WTC11 (cell line): ENCODE results near the gene DYRK1A. TPM values are rescaled to one million over a fixed set of nuclear protein-coding genes. Genes with fewer than 3 reads are reported as not detected.

Source experiments
- ATAC-seq: fragments of 200-7000 bp; cut with Tn5 transposase; 2 replicates; pipeline ENCODE4 v1.10.0; 2021; ENCODE audit warnings: mild to moderate bottlenecking, moderate library complexity
- Bru-seq: library from RNA; stranded (reverse); fragments of 400-500 nt; gene quantifications from one replicate; lab custom pipeline; 2021; lab: Mats Ljungman, UMichigan
- CTCF ChIA-PET: fragments of 300-600 bp; sonication (Branson Sonifier 250); formaldehyde crosslinking; loops from one replicate; lab custom pipeline; 2021; ENCODE audit warnings: antibody characterized with exemption; lab: Charles Lee
- POLR2A ChIA-PET: fragments of 350-600 bp; sonication (Branson Sonifier 250); formaldehyde crosslinking; loops from one replicate; lab custom pipeline; 2021; ENCODE audit warnings: antibody characterized with exemption; lab: Charles Lee
- DNase-seq: peaks from one replicate; pipeline ENCODE4 v3.0.0; 2021; ENCODE audit warnings: low spot score
- H3K27ac Mint-ChIP-seq: 2 replicates; pipeline ENCODE4 v1.8.0; 2021; ENCODE audit warnings: mixed read lengths
- H3K27me3 Mint-ChIP-seq: 2 replicates; pipeline ENCODE4 v1.8.0; 2021; ENCODE audit warnings: low read depth, mild to moderate bottlenecking, moderate library complexity, mixed read lengths
- H3K36me3 Mint-ChIP-seq: 2 replicates; pipeline ENCODE4 v1.8.0; 2021; ENCODE audit warnings: mixed read lengths
- H3K4me1 Mint-ChIP-seq: 2 replicates; pipeline ENCODE4 v1.8.0; 2022; ENCODE audit warnings: mixed read lengths
- H3K4me3 Mint-ChIP-seq: 2 replicates; pipeline ENCODE4 v1.8.0; 2021; ENCODE audit warnings: mild to moderate bottlenecking, moderate library complexity, mixed read lengths
- H3K9me3 Mint-ChIP-seq: 2 replicates; pipeline ENCODE4 v1.8.0; 2021; ENCODE audit warnings: mixed read lengths
- ATF6 ChIP-seq: sonication (generic); formaldehyde crosslinking; IDR thresholded peaks from 2 replicates; pipeline ENCODE4 v1.8.1; 2023; ENCODE audit warnings: mild to moderate bottlenecking, missing genetic modification reagents
- CDX4 ChIP-seq: fragments of 250-450 bp; sonication (Bioruptor Pico); IDR thresholded peaks from 2 replicates; pipeline ENCODE4 v1.9.0; 2021; ENCODE audit warnings: moderate library complexity, mild to moderate bottlenecking, inconsistent platforms, borderline replicate concordance
- CREB1 ChIP-seq: sonication (generic); formaldehyde crosslinking; IDR thresholded peaks from 2 replicates; pipeline ENCODE4 v1.8.0; 2023; ENCODE audit warnings: mild to moderate bottlenecking, missing genetic modification reagents
- EMX1 ChIP-seq: fragments of 250-450 bp; sonication (Bioruptor Pico); IDR thresholded peaks from 2 replicates; pipeline ENCODE4 v1.8.0; 2021; ENCODE audit warnings: mild to moderate bottlenecking
- ERG ChIP-seq: fragments of 250-450 bp; sonication (Bioruptor Pico); IDR thresholded peaks from 2 replicates; pipeline ENCODE4 v1.8.0; 2021; ENCODE audit warnings: mild to moderate bottlenecking
- FOXK1 ChIP-seq: sonication (generic); formaldehyde crosslinking; IDR thresholded peaks from 2 replicates; pipeline ENCODE4 v1.8.0; 2022; ENCODE audit warnings: mild to moderate bottlenecking, moderate library complexity, missing genetic modification reagents
- FOXP1 ChIP-seq: sonication (generic); formaldehyde crosslinking; IDR thresholded peaks from 2 replicates; pipeline ENCODE4 v1.8.0; 2022; ENCODE audit warnings: missing genetic modification reagents, mild to moderate bottlenecking, moderate library complexity, borderline replicate concordance
- GABPB1 ChIP-seq: sonication (generic); formaldehyde crosslinking; IDR thresholded peaks from 2 replicates; pipeline ENCODE4 v1.8.1; 2023; ENCODE audit warnings: mild to moderate bottlenecking, missing genetic modification reagents
- GTF2I ChIP-seq: fragments of 250-450 bp; sonication (Bioruptor Pico); conservative IDR thresholded peaks from 2 replicates; pipeline ENCODE4 v1.4.0; 2021; ENCODE audit warnings: mild to moderate bottlenecking
- HMGA2 ChIP-seq: fragments of 250-450 bp; sonication (Bioruptor Pico); IDR thresholded peaks from 2 replicates; pipeline ENCODE4 v1.4.0; 2021; ENCODE audit warnings: mild to moderate bottlenecking, moderate library complexity
- IRF1 ChIP-seq: sonication (generic); formaldehyde crosslinking; IDR thresholded peaks from 2 replicates; pipeline ENCODE4 v1.8.0; 2023; ENCODE audit warnings: missing genetic modification reagents
- IRF2 ChIP-seq: sonication (generic); formaldehyde crosslinking; IDR thresholded peaks from 2 replicates; pipeline ENCODE4 v1.8.0; 2022; ENCODE audit warnings: low read depth, missing genetic modification reagents, borderline replicate concordance
- KAT7 ChIP-seq: sonication (generic); formaldehyde crosslinking; IDR thresholded peaks from 2 replicates; pipeline ENCODE4 v1.8.1; 2023; ENCODE audit warnings: missing genetic modification reagents, mild to moderate bottlenecking, borderline replicate concordance
- MAX ChIP-seq: sonication (generic); formaldehyde crosslinking; IDR thresholded peaks from 2 replicates; pipeline ENCODE4 v1.8.0; 2022; ENCODE audit warnings: mild to moderate bottlenecking, missing genetic modification reagents
- MLX ChIP-seq: sonication (generic); formaldehyde crosslinking; IDR thresholded peaks from 2 replicates; pipeline ENCODE4 v1.8.1; 2023; ENCODE audit warnings: mild to moderate bottlenecking, missing genetic modification reagents, moderate library complexity
- NR2C2 ChIP-seq: sonication (generic); formaldehyde crosslinking; IDR thresholded peaks from 2 replicates; pipeline ENCODE4 v1.8.0; 2022; ENCODE audit warnings: mild to moderate bottlenecking, missing genetic modification reagents
- SMAD3 ChIP-seq: sonication (generic); formaldehyde crosslinking; IDR thresholded peaks from 2 replicates; pipeline ENCODE4 v1.8.0; 2022; ENCODE audit warnings: missing genetic modification reagents, mild to moderate bottlenecking, borderline replicate concordance
- TCF7 ChIP-seq: sonication (generic); formaldehyde crosslinking; IDR thresholded peaks from 2 replicates; pipeline ENCODE4 v1.8.0; 2022; ENCODE audit warnings: mild to moderate bottlenecking, low read depth, missing genetic modification reagents, moderate library complexity
- TP53 ChIP-seq: sonication (generic); formaldehyde crosslinking; IDR thresholded peaks from 2 replicates; pipeline ENCODE4 v1.8.1; 2023; ENCODE audit warnings: mild to moderate bottlenecking, missing genetic modification reagents
- USF1 ChIP-seq: sonication (generic); formaldehyde crosslinking; IDR thresholded peaks from 2 replicates; pipeline ENCODE4 v1.8.0; 2022; ENCODE audit warnings: mild to moderate bottlenecking, missing genetic modification reagents
- USF2 ChIP-seq: sonication (generic); formaldehyde crosslinking; IDR thresholded peaks from 2 replicates; pipeline ENCODE4 v1.8.1; 2023; ENCODE audit warnings: mild to moderate bottlenecking, missing genetic modification reagents, moderate library complexity
- ZBTB43 ChIP-seq: sonication (generic); formaldehyde crosslinking; IDR thresholded peaks from 2 replicates; pipeline ENCODE4 v1.8.1; 2023; ENCODE audit warnings: mild to moderate bottlenecking, missing genetic modification reagents
- ZNF138 ChIP-seq: sonication (generic); formaldehyde crosslinking; conservative IDR thresholded peaks from 2 replicates; pipeline ENCODE4 v1.8.1; 2022; ENCODE audit warnings: mild to moderate bottlenecking, moderate library complexity, missing genetic modification reagents
- ZNF219 ChIP-seq: sonication (generic); formaldehyde crosslinking; IDR thresholded peaks from 2 replicates; pipeline ENCODE4 v1.8.0; 2023; ENCODE audit warnings: missing genetic modification reagents, mild to moderate bottlenecking, borderline replicate concordance
- ZNF263 ChIP-seq: sonication (generic); formaldehyde crosslinking; IDR thresholded peaks from 2 replicates; pipeline ENCODE4 v1.8.1; 2022; ENCODE audit warnings: low read depth, mild to moderate bottlenecking, moderate library complexity, missing genetic modification reagents
- ZNF317 ChIP-seq: sonication (generic); formaldehyde crosslinking; IDR thresholded peaks from 2 replicates; pipeline ENCODE4 v1.8.1; 2023; ENCODE audit warnings: low read depth, mild to moderate bottlenecking, moderate library complexity, missing genetic modification reagents, borderline replicate concordance
- ZNF396 ChIP-seq: fragments of 250-450 bp; sonication (Bioruptor Pico); IDR thresholded peaks from 2 replicates; pipeline ENCODE4 v1.8.0; 2021; ENCODE audit warnings: mild to moderate bottlenecking, moderate library complexity, borderline replicate concordance
- long read RNA-seq, 3 experiments: library from RNA in 1 of 3; library from capped mRNA in 1 of 3; library from polyadenylated mRNA in 1 of 3; unstranded in 2 of 3; stranded (forward) in 1 of 3; transcript quantifications; one replicate each; pipeline ENCODE4 v2.0.0, GENCODE V29; 2021
- total RNA-seq: library from RNA; stranded (reverse); gene quantifications from 3 replicates; pipeline ENCODE4 v1.2.3, GENCODE V29; 2021

Gene DYRK1A
- total RNA-seq (54.6 to 56.5 TPM (median 54.8 TPM) in 3 replicates), Bru-seq, nascent RNA (percentile 93 among the genes with signal in this experiment)
- long read RNA-seq, experiment 1, partial matches to known transcripts: 0 of 15 reads
- long read RNA-seq, experiment 1, other reads (novel, unspliced or antisense): 15 of 15 reads
- long read RNA-seq, experiment 2, full-length matches to known transcripts: 6 of 24 reads
- long read RNA-seq, experiment 2, partial matches to known transcripts: 0 of 24 reads
- long read RNA-seq, experiment 2, other reads (novel, unspliced or antisense): 18 of 24 reads
- long read RNA-seq, experiment 3: 0 reads

- H3K4me3 Mint-ChIP-seq: peak within 1 kb of the TSS; percentile 97
- H3K27me3 Mint-ChIP-seq: no peaks in the 10 kb centered on the region
- ChIA-PET CTCF (interaction anchor here (0.6 to 1.4 kb wide), 3 partner anchors 41 to 308 kb away, joined by 3 to 4 read pairs (median 3); no protein-coding TSS in a partner anchor), POLR2A (interaction anchor here (1.0 to 2.8 kb wide), 3 partner anchors 68 to 108 kb away, joined by 3 to 15 read pairs (median 13); partner anchors contain the start of gene VPS26C)
- ATAC-seq: peak; percentile 93
- peak; percentile 98 for DNase-seq
- peak within 1 kb of the TSS; percentile 100 for H3K27ac Mint-ChIP-seq
- H3K9me3 Mint-ChIP-seq: no peaks in the 10 kb centered on the region
- peaks cover 43% of the 10 kb centered on the region for H3K4me1 Mint-ChIP-seq
- H3K36me3 Mint-ChIP-seq: no peaks in the 10 kb centered on the region; the same call in 1 of the 2 replicates
- TF ChIP-seq ZNF317 (no peak), HMGA2 (no peak), EMX1 (CRISPR knock-in tag) (no peak), ATF6 (CRISPR knock-in tag) (no peak), SMAD3 (CRISPR knock-in tag) (no peak), CREB1 (no peak), USF2 (CRISPR knock-in tag) (peak; percentile 96), USF1 (CRISPR knock-in tag) (peak; percentile 97), ERG (CRISPR knock-in tag) (no peak), KAT7 (CRISPR knock-in tag) (no peak), ZNF396 (CRISPR knock-in tag) (no peak), ZNF263 (CRISPR knock-in tag) (no peak), MLX (no peak), IRF2 (CRISPR knock-in tag) (no peak), GTF2I (no peak), TCF7 (no peak), IRF1 (no peak), ZNF138 (CRISPR knock-in tag) (no peak), FOXP1 (CRISPR knock-in tag) (0 out of 2 replicates have a peak, but pooled peaks have one; percentile 31), MAX (CRISPR knock-in tag) (peak; percentile 31; the same call in 1 of the 2 replicates), GABPB1 (CRISPR knock-in tag) (no peak), TP53 (CRISPR knock-in tag) (no peak), NR2C2 (CRISPR knock-in tag) (no peak), CDX4 (CRISPR knock-in tag) (no peak), FOXK1 (CRISPR knock-in tag) (peak; percentile 57; the same call in 1 of the 2 replicates), ZBTB43 (CRISPR knock-in tag) (no peak), ZNF219 (CRISPR knock-in tag) (no peak)
These were observed at the start of gene DYRK1A for GRCh38 chr21:37366482-37367316. DYRK1A (plus strand) TSS chr21:37366773; CDS start chr21:37420375, 53,602 bp downstream.
